ENCODE results near the gene LAD1. TPM values are rescaled to one million over a fixed set of nuclear protein-coding genes. Genes with fewer than 3 reads are reported as not detected.
A peak's percentile ranks its signal among the peaks of the same experiment; 100 is the strongest.

The LAD1 gene
- total RNA-seq, 1 donor: not detected

DNA sequence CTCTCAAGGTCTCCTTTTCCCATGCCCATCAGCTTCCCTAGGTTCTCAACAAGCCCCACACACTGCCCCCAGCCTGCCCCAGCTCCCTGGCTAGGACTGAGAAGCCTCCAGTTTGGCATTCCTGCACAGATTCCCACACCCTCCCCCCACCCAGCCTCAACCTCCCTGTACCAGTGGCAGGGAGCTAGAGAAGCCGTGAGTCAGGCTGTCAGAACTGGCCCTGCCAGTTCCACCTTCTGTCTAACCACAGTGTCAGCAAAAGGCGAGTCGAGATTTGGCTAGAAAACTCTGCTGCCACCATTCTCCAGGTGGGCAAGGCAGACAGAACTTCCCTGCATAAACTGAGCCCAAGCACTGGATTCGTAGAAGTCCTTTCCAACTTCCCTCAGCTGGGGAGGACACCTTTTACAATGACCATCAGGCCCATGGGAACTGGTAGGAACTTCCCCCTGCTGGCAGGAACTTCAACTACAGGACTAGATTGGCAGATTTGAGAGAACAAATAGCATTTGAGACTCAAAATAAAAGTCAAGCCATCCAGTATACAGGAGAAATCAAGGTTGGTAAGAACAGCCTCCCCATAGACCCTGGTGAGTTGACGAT lies 52.7 kb downstream of the LAD1 start:
- H3K4me3 ChIP-seq (ENCODE audit: low read depth, low read length): no peak overlapping the region
- DNase-seq (ENCODE audit: low read depth): peak; percentile 62
- TF ChIP-seq, protein P1, sequence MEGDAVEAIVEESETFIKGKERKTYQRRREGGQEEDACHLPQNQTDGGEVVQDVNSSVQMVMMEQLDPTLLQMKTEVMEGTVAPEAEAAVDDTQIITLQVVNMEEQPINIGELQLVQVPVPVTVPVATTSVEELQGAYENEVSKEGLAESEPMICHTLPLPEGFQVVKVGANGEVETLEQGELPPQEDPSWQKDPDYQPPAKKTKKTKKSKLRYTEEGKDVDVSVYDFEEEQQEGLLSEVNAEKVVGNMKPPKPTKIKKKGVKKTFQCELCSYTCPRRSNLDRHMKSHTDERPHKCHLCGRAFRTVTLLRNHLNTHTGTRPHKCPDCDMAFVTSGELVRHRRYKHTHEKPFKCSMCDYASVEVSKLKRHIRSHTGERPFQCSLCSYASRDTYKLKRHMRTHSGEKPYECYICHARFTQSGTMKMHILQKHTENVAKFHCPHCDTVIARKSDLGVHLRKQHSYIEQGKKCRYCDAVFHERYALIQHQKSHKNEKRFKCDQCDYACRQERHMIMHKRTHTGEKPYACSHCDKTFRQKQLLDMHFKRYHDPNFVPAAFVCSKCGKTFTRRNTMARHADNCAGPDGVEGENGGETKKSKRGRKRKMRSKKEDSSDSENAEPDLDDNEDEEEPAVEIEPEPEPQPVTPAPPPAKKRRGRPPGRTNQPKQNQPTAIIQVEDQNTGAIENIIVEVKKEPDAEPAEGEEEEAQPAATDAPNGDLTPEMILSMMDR (IDR thresholded peaks at IDR 0.05; ENCODE audit: insufficient read depth, low read length): peak; percentile 74

DNA sequence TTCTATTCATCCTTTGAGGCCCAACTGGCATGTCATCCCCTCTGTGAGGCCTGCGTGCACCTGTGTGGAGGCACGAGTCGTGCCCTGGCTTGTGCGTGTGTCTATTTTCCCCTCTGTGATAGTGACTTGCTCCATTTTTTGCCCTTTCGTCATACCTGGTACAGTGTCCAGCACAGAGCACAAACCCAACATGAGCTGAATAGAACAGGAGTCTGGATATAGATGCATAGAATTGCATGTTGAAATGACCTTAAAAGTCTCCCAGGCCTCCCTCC lies 54.1 kb downstream of the LAD1 start:
- no peak overlapping the region for H3K4me3 ChIP-seq (ENCODE audit: low read depth, low read length)
- TF ChIP-seq, protein P1 (IDR thresholded peaks at IDR 0.05; ENCODE audit: insufficient read depth, low read length): no peak
- no peak for DNase-seq (ENCODE audit: low read depth)

DNA sequence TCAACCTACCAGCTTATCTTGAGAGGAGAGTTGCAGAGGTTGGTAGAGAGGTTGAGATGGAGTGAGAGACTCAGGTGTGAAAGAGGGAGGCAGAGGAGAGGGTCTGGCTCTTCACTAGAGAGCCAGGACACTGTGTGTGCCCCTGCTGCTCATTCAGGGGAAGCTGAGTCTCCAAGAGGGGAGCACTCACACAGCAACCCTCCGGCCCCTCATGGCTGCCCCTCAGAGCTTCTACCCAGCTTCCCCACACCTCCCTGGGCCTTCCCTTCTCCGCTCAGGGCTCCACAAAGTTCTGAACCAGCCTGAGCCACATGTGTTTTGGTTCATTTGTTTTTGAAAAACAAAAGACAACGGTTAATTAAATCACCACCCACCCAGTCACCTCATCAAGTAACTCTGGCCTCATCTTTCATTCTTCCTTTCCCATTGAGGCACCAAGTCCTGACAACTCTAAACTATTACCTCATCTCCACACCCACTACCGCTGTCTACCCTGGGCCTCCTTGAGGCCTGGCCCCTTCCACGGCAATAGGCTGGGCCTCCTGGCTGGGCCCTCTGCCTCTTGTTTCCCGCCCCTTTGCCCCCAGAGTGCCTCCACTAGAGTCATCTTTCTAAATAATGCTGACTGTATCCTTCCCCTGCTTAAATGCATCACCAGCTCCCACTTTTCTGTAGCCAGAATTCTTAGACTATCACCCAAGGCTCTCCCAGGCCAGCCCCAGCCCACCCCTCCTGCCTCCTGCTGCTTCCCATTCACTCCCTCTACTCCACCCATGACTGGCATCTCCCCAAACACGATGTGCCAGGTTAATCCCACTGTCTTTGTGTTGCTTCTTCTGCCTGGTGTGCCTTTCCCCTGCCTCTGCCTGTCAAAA lies 54.7 kb downstream of the LAD1 start:
- no peak overlapping the region for H3K4me3 ChIP-seq (ENCODE audit: low read depth, low read length)
- no peak for DNase-seq (ENCODE audit: low read depth)
- TF ChIP-seq, protein P1 (IDR thresholded peaks at IDR 0.05; ENCODE audit: insufficient read depth, low read length): no peak

DNA sequence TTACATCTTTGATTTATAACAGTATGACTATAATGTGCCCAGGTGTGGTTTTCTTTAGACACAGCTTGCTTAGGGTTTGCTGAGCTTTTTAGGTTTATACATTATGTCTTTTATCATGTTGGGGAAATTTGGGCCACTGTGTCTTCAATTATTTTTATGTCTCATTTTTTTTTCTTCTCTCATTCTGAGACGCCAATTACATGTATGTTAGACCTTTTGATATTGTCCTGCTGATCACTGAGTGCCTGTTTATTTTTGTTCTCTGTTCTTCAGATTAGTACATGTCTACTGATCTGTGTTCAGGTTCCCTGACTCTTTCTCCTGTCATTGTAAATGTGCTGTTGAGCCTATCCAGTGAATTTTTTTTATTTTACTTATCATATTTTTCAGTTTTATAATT lies 57.7 kb downstream of the LAD1 start:
- TF ChIP-seq, protein P1 (IDR thresholded peaks at IDR 0.05; ENCODE audit: insufficient read depth, low read length): no peak
- DNase-seq (ENCODE audit: low read depth): no peak
- no peak overlapping the region for H3K4me3 ChIP-seq (ENCODE audit: low read depth, low read length)

DNA sequence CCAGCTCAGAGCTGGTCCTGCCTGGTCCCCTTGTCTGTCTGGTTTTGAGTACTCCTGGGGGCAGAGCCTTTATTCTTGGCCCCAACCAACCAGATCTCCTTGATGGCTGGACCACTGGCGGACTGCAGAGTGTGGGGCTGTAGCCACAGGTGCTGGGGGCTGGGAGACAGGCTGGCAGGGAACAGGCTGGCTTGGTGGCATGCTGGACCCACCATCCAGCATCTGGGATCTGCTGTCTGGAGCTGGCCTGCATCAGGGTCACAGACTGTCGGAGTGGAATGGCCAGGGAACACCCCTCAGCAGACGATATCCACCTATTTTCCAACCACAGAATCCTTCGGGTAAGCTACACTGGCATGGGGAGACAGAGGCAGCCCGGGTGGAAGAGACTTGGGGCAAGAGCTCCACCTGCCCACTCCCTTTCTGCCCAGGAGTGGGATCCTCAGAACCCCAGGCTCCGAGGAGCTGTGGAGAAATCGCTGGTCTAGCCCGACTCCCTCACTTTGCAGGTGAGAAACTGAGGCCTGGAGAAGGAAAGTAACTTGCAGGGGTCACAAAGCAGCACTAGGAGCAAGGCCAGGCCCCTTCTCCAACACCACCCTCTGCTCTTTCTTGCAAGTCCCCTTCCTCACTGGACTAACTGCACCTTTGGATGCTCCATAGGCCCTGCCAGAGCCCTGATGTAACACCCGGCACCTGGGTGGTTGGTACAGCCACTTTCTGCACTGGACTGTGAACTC lies 62.2 kb downstream of the LAD1 start:
- H3K4me3 ChIP-seq (ENCODE audit: low read depth, low read length): no peak overlapping the region
- DNase-seq (ENCODE audit: low read depth): no peak
- TF ChIP-seq, protein P1 (IDR thresholded peaks at IDR 0.05; ENCODE audit: insufficient read depth, low read length): no peak

DNA sequence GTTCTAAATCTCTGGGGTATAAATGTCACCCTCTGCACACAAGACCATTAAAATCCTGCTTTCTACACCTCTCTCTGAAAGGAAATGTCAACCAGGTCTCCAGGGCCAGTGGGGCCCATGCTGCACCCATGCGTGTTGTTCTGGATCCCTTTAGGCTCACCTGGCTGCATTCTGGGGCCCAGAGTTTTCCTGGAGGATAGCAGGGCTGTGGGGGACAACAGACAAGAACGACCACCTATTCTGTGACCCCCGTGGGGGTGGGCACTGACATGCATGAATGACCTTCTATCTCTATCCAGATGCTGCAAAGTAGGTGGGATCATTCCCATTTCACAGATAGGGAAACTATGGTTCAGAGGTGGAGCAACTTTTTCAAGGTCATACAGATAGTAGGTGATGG lies 63.2 kb downstream of the LAD1 start:
- TF ChIP-seq, protein P1 (IDR thresholded peaks at IDR 0.05; ENCODE audit: insufficient read depth, low read length): no peak
- H3K4me3 ChIP-seq (ENCODE audit: low read depth, low read length): no peak overlapping the region
- no peak for DNase-seq (ENCODE audit: low read depth)

Data from fibroblast of the aortic adventitia (primary cell).